CD4-positive, alpha-beta T cell (primary cell): ENCODE measurements around the gene CDC42SE1. TPM values are rescaled to one million over a fixed set of nuclear protein-coding genes. Genes with fewer than 3 reads are reported as not detected.

Source experiments
- ATAC-seq: fragments of 200-7000 bp; cut with Tn5 transposase; one replicate; pipeline ENCODE4 v1.10.0; 2022; ENCODE audit warnings: mild to moderate bottlenecking; ENCODE audit not compliant: poor library complexity
- CTCF ChIA-PET: fragments of 350-600 bp; sonication (Branson Sonifier 250); formaldehyde crosslinking; loops from one replicate; lab custom pipeline; 2021; ENCODE audit warnings: antibody characterized with exemption, inconsistent platforms; lab: Charles Lee
- POLR2A ChIA-PET: fragments of 350-600 bp; sonication (Branson Sonifier 250); formaldehyde crosslinking; loops from one replicate; lab custom pipeline; 2021; ENCODE audit warnings: antibody characterized with exemption, inconsistent platforms; lab: Charles Lee
- DNase-seq, 14 experiments: peaks; one replicate each; pipeline ENCODE4 v3.0.0-alpha.2; 2013 to 2020; ENCODE audit warnings: mixed read lengths in 2 of 14
- H3K27ac ChIP-seq, 2 donors: one replicate each; pipeline versions ENCODE4 v1.5.1 to v1.7.0; 2013; ENCODE audit warnings: low read length in 2 of 2, low read depth in 1 of 2, mild to moderate bottlenecking in 1 of 2
- H3K27me3 ChIP-seq, 2 experiments: 1 replicate in 1 of 2; 2 replicates in 1 of 2; pipeline versions ENCODE4 v1.6.1 to v1.7.0; 2013; ENCODE audit warnings: low read length in 2 of 2, control low read depth in 1 of 2, mild to moderate bottlenecking in 1 of 2, moderate library complexity in 1 of 2; ENCODE audit not compliant: insufficient read depth in 2 of 2, control insufficient read depth in 1 of 2
- H3K36me3 ChIP-seq: one replicate; pipeline ENCODE4 v1.6.1; 2013; ENCODE audit warnings: low read length, control low read depth; ENCODE audit not compliant: insufficient read depth
- H3K4me1 ChIP-seq: one replicate; pipeline ENCODE4 v1.6.1; 2013; ENCODE audit warnings: low read length, control low read depth; ENCODE audit not compliant: insufficient read depth
- H3K4me3 ChIP-seq: one replicate; pipeline ENCODE4 v1.5.1; 2013; ENCODE audit warnings: mild to moderate bottlenecking, low read length, moderate library complexity
- H3K9me3 ChIP-seq, 2 experiments: 1 replicate in 1 of 2; 2 replicates in 1 of 2; pipeline versions ENCODE4 v1.6.1 to v1.7.0; 2013; ENCODE audit warnings: low read length in 2 of 2, mild to moderate bottlenecking in 2 of 2, control low read depth in 1 of 2, moderate library complexity in 1 of 2; ENCODE audit not compliant: control insufficient read depth in 1 of 2, insufficient read depth in 1 of 2
- H3K27ac Mint-ChIP-seq: one replicate; pipeline ENCODE4 v1.8.0; 2020; ENCODE audit warnings: mixed read lengths
- H3K27me3 Mint-ChIP-seq: one replicate; pipeline ENCODE4 v1.8.0; 2021; ENCODE audit warnings: mixed read lengths
- H3K36me3 Mint-ChIP-seq: one replicate; pipeline ENCODE4 v1.8.0; 2021; ENCODE audit warnings: low read depth, mixed read lengths
- H3K4me1 Mint-ChIP-seq: one replicate; pipeline ENCODE4 v1.8.0; 2021; ENCODE audit warnings: low read depth, mixed read lengths
- H3K4me3 Mint-ChIP-seq: one replicate; pipeline ENCODE4 v1.8.0; 2020; ENCODE audit warnings: mild to moderate bottlenecking, mixed read lengths
- H3K9me3 Mint-ChIP-seq: one replicate; pipeline ENCODE4 v1.8.0; 2020; ENCODE audit warnings: mixed read lengths
- intact Hi-C, 2 experiments: fragments of 100-400 bp; cut with DNase I in 1 of 2; cut with micrococcal nuclease in 1 of 2; formaldehyde crosslinking; loops; one replicate each; pipeline versions ENCODE4 v1.15.1 to v1.9.0; 2023 to 2025; cut with DNase I, micrococcal nuclease
- total RNA-seq, 174 experiments: library from RNA in 2 of 174; stranded (reverse) in 2 of 174; gene quantifications; one replicate each; pipeline ENCODE4 v1.2.3 and lab custom pipeline; 2021 to 2026
- TF ChIP-seq, protein P1 (sequence below): fragments of 200-600 bp; IDR thresholded peaks from one replicate; pipeline ENCODE4 v1.8.0; 2022; ENCODE audit warnings: antibody characterized with exemption, mild to moderate bottlenecking

Gene CDC42SE1
- total RNA-seq, 2 experiments from 2014 or later = 401 to 404 TPM

GRCh38 chr1:151012684-151013471 lies 46.5 kb downstream of the CDC42SE1 start:
- Histone ChIP-seq H3K27me3 (no peaks in the 10 kb centered on the region), H3K36me3 (peaks cover 30% of the 10 kb centered on the region), H3K9me3 (no peaks in the 10 kb centered on the region), H3K4me3 (no peak overlapping the region), H3K27ac (no peak overlapping the region), H3K4me1 (peaks cover 43% of the 10 kb centered on the region)
- no peak for ATAC-seq
- no peaks in the 10 kb centered on the region for H3K9me3 Mint-ChIP-seq
- intact Hi-C loops = loop anchor here in 1 of 2 experiments (10.0 kb wide), 1 partner anchor 242 kb away; the partner anchor contains the start of gene PSMD4
- H3K27me3 Mint-ChIP-seq = no peaks in the 10 kb centered on the region
- ChIA-PET CTCF (interaction anchor here (1.1 to 1.5 kb wide), 3 partner anchors 12 to 58 kb away, joined by 3 to 4 read pairs (median 3); partner anchors contain the start of genes CDC42SE1 and GABPB2), POLR2A (interaction anchor here (1.2 to 1.3 kb wide), 2 partner anchors 11 to 177 kb away, joined by 3 to 5 read pairs; partner anchors contain the start of gene VPS72)
- peaks cover 44% of the 10 kb centered on the region for H3K36me3 Mint-ChIP-seq
- H3K4me1 Mint-ChIP-seq = peaks cover 58% of the 10 kb centered on the region
- DNase-seq = no peak
- TF ChIP-seq, protein P1, sequence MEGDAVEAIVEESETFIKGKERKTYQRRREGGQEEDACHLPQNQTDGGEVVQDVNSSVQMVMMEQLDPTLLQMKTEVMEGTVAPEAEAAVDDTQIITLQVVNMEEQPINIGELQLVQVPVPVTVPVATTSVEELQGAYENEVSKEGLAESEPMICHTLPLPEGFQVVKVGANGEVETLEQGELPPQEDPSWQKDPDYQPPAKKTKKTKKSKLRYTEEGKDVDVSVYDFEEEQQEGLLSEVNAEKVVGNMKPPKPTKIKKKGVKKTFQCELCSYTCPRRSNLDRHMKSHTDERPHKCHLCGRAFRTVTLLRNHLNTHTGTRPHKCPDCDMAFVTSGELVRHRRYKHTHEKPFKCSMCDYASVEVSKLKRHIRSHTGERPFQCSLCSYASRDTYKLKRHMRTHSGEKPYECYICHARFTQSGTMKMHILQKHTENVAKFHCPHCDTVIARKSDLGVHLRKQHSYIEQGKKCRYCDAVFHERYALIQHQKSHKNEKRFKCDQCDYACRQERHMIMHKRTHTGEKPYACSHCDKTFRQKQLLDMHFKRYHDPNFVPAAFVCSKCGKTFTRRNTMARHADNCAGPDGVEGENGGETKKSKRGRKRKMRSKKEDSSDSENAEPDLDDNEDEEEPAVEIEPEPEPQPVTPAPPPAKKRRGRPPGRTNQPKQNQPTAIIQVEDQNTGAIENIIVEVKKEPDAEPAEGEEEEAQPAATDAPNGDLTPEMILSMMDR = no peak
- peak overlapping the region; percentile 1 for H3K4me3 Mint-ChIP-seq
- H3K27ac Mint-ChIP-seq = no peak overlapping the region

DNA sequence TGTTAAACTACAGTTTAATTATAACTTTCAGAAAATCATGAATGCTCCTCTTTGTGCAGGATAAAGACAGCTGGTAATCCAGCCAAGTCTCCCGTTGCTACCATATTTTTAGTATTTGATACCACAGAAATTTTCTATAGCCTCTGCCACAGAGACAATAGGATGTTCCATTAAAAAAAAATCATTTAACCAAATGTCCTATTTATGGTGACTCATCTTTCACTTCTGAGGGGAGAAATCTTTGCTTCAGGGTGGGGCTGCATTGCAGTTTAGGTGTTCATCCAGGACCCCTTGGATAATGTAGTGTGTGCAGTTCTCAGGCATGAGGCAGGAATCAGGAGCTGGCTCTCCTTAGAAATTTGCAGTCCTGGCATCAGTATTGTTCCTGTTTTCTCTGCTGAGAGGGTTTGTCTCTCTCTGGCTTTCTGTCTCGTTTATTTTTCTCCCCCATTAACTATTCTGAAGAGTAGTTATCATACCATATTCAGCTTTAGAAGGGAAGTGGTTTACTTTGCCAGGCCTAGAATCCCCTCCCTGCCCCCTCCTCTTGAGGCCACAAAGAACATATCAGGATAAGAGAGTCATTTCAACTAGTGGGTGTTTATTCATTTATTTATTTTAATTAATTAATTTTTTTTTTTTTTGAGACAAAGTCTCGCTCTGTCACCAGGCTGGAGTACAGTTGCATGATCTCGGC lies 48.1 kb downstream of the CDC42SE1 start:
- H3K27ac Mint-ChIP-seq = peak overlapping the region; percentile 75
- ChIA-PET CTCF (interaction anchor here (1.5 to 2.0 kb wide), 2 partner anchors 13 to 60 kb away, joined by 4 to 14 read pairs; partner anchors contain the start of gene GABPB2), POLR2A (interaction anchor here (1.0 to 1.3 kb wide), 3 partner anchors 13 to 179 kb away, joined by 3 to 5 read pairs (median 3); partner anchors contain the start of gene VPS72)
- intact Hi-C loops = loop anchor here in 1 of 2 experiments (10.0 kb wide), 1 partner anchor 243 kb away; the partner anchor contains the start of gene PSMD4
- H3K36me3 Mint-ChIP-seq = peaks cover 42% of the 10 kb centered on the region
- no peaks in the 10 kb centered on the region for H3K9me3 Mint-ChIP-seq
- peaks cover 20% of the 10 kb centered on the region for H3K36me3 ChIP-seq
- H3K4me1 Mint-ChIP-seq = peaks cover 74% of the 10 kb centered on the region
- H3K27ac ChIP-seq = no peak overlapping the region
- DNase-seq (peak in 1 of 14 experiments; percentile 9), ATAC-seq (no peak)
- H3K27me3 ChIP-seq = no peaks in the 10 kb centered on the region
- H3K4me3 ChIP-seq = no peak overlapping the region
- no peaks in the 10 kb centered on the region for H3K27me3 Mint-ChIP-seq
- peak overlapping the region; percentile 54 for H3K4me3 Mint-ChIP-seq
- TF ChIP-seq, protein P1 = no peak
- no peaks in the 10 kb centered on the region for H3K9me3 ChIP-seq
- peaks cover 59% of the 10 kb centered on the region for H3K4me1 ChIP-seq

- Mint-ChIP-seq H3K36me3 (peaks cover 52% of the 10 kb centered on the region), H3K27me3 (no peaks in the 10 kb centered on the region), H3K4me3 (peak overlapping the region; percentile 59), H3K9me3 (no peaks in the 10 kb centered on the region), H3K27ac (peak overlapping the region; percentile 98), H3K4me1 (peaks cover 83% of the 10 kb centered on the region)
- intact Hi-C loops = loop anchor here in 1 of 2 experiments (10.0 kb wide), 1 partner anchor 244 kb away; the partner anchor contains the start of gene PSMD4
- CTCF ChIA-PET = interaction anchor here (1.4 to 2.0 kb wide), 2 partner anchors 14 to 61 kb away, joined by 5 to 14 read pairs; partner anchors contain the start of gene GABPB2
- H3K36me3 ChIP-seq = peaks cover 20% of the 10 kb centered on the region
- no peaks in the 10 kb centered on the region for H3K9me3 ChIP-seq
- ATAC-seq (no peak), DNase-seq (no peak)
- no peak overlapping the region for H3K4me3 ChIP-seq
- TF ChIP-seq, protein P1 = no peak
- no peak overlapping the region for H3K27ac ChIP-seq
- peaks cover 68% of the 10 kb centered on the region for H3K4me1 ChIP-seq
- POLR2A ChIA-PET = no interaction called here
- no peaks in the 10 kb centered on the region for H3K27me3 ChIP-seq
Observed at GRCh38 chr1:151010346-151010726, 49.1 kb downstream of the CDC42SE1 start.
